ENCODE results near the gene SLC10A1. TPM values are rescaled to one million over a fixed set of nuclear protein-coding genes. Genes with fewer than 3 reads are reported as not detected.
"Not testable (repeated sequence)": the region's sequence is repeated elsewhere in the genome, so short reads cannot be mapped to it uniquely, and the experiment has no call there.

The SLC10A1 gene
- total and polyA plus RNA-seq, 5 donors from 2014 or later, result 0.17 to 0.39 (median 0.21) TPM; not detected in 2

GRCh38 chr14:69816216-69816615 lies 19.2 kb upstream of the SLC10A1 start:
- no peak overlapping the region for H3K4me3 Mint-ChIP-seq
- Histone ChIP-seq H3K36me3 (ENCODE audit: control insufficient read depth, insufficient read depth, low read length) (no peaks in the 10 kb centered on the region), H3K4me1 (ENCODE audit: control insufficient read depth, insufficient read depth, low read length, poor library complexity, severe bottlenecking) (no peaks in the 10 kb centered on the region), H3K9me3 (ENCODE audit: control insufficient read depth in 2 of 2, low read length in 2 of 2) (no peaks in the 10 kb centered on the region), H3K27ac (ENCODE audit: insufficient read depth, low read length, poor library complexity, severe bottlenecking) (no peak overlapping the region), H3K27me3 (ENCODE audit: control insufficient read depth, insufficient read depth, low read length) (no peaks in the 10 kb centered on the region), H3K4me3 (ENCODE audit: low read depth, low read length) (no peak overlapping the region)
- H3K4me1 Mint-ChIP-seq, result peaks cover 0 to 5% (median 0%) of the 10 kb centered on the region in 4 donors
- no peaks in the 10 kb centered on the region for H3K36me3 Mint-ChIP-seq
- ATAC-seq (ENCODE audit: low read depth in 2 of 2) (no peak), DNase-seq (no peak)
- H3K27me3 Mint-ChIP-seq, result peaks cover 4% of the 10 kb centered on the region
- H3K9me3 Mint-ChIP-seq, result no peaks in the 10 kb centered on the region
- H3K27ac Mint-ChIP-seq, result no peak overlapping the region

- H3K27me3 ChIP-seq (ENCODE audit: control insufficient read depth, insufficient read depth, low read length), result no peaks in the 10 kb centered on the region
- H3K27ac ChIP-seq (ENCODE audit: insufficient read depth, low read length, poor library complexity, severe bottlenecking), result no peak overlapping the region
- DNase-seq (no peak), ATAC-seq (ENCODE audit: low read depth in 2 of 2) (no peak)
- no peak overlapping the region for H3K4me3 Mint-ChIP-seq
- no peaks in the 10 kb centered on the region for H3K36me3 ChIP-seq (ENCODE audit: control insufficient read depth, insufficient read depth, low read length)
- H3K9me3 Mint-ChIP-seq, result no peaks in the 10 kb centered on the region
- no peaks in the 10 kb centered on the region for H3K4me1 ChIP-seq (ENCODE audit: control insufficient read depth, insufficient read depth, low read length, poor library complexity, severe bottlenecking)
- peaks cover 0 to 5% (median 0%) of the 10 kb centered on the region in 4 donors for H3K4me1 Mint-ChIP-seq
- no peak overlapping the region for H3K27ac Mint-ChIP-seq
- H3K4me3 ChIP-seq (ENCODE audit: low read depth, low read length), result no peak overlapping the region
- H3K27me3 Mint-ChIP-seq, result no peaks in the 10 kb centered on the region
- no peaks in the 10 kb centered on the region for H3K36me3 Mint-ChIP-seq
- H3K9me3 ChIP-seq (ENCODE audit: control insufficient read depth in 2 of 2, low read length in 2 of 2), result no peaks in the 10 kb centered on the region
These were observed 18.5 kb upstream of the SLC10A1 start for GRCh38 chr14:69815556-69815955.

GRCh38 chr14:69814397-69814796 lies 17.4 kb upstream of the SLC10A1 start:
- Histone ChIP-seq H3K4me3 (ENCODE audit: low read depth, low read length) (no peak overlapping the region), H3K27me3 (ENCODE audit: control insufficient read depth, insufficient read depth, low read length) (no peaks in the 10 kb centered on the region), H3K27ac (ENCODE audit: insufficient read depth, low read length, poor library complexity, severe bottlenecking) (no peak overlapping the region), H3K9me3 (ENCODE audit: control insufficient read depth in 2 of 2, low read length in 2 of 2) (no peaks in the 10 kb centered on the region), H3K4me1 (ENCODE audit: control insufficient read depth, insufficient read depth, low read length, poor library complexity, severe bottlenecking) (no peaks in the 10 kb centered on the region), H3K36me3 (ENCODE audit: control insufficient read depth, insufficient read depth, low read length) (no peaks in the 10 kb centered on the region)
- Mint-ChIP-seq H3K4me1 (peaks cover 0 to 5% (median 0%) of the 10 kb centered on the region in 4 donors), H3K27me3 (no peaks in the 10 kb centered on the region), H3K36me3 (no peaks in the 10 kb centered on the region), H3K27ac (no peak overlapping the region), H3K4me3 (no peak overlapping the region), H3K9me3 (peaks cover 0 to 1% (median 0%) of the 10 kb centered on the region in 7 donors)
- DNase-seq (no peak), ATAC-seq (ENCODE audit: low read depth in 2 of 2) (no peak)

- H3K27ac Mint-ChIP-seq; H3K27me3 Mint-ChIP-seq; H3K4me3 Mint-ChIP-seq; H3K27ac ChIP-seq (ENCODE audit: insufficient read depth, low read length, poor library complexity, severe bottlenecking); H3K36me3 ChIP-seq (ENCODE audit: control insufficient read depth, insufficient read depth, low read length); H3K27me3 ChIP-seq (ENCODE audit: control insufficient read depth, insufficient read depth, low read length); H3K36me3 Mint-ChIP-seq; H3K9me3 ChIP-seq (ENCODE audit: control insufficient read depth in 2 of 2, low read length in 2 of 2); H3K9me3 Mint-ChIP-seq; ATAC-seq (ENCODE audit: low read depth in 2 of 2); H3K4me3 ChIP-seq (ENCODE audit: low read depth, low read length); H3K4me1 ChIP-seq (ENCODE audit: control insufficient read depth, insufficient read depth, low read length, poor library complexity, severe bottlenecking); H3K4me1 Mint-ChIP-seq; DNase-seq: not testable (repeated sequence)
These were observed 16.3 kb upstream of the SLC10A1 start for GRCh38 chr14:69813346-69813745.

- ATAC-seq (ENCODE audit: low read depth in 2 of 2), result no peak
- no peaks in the 10 kb centered on the region for H3K4me1 Mint-ChIP-seq
- Histone ChIP-seq H3K4me3 (ENCODE audit: low read depth, low read length) (no peak overlapping the region), H3K27ac (ENCODE audit: insufficient read depth, low read length, poor library complexity, severe bottlenecking) (no peak overlapping the region), H3K36me3 (ENCODE audit: control insufficient read depth, insufficient read depth, low read length) (no peaks in the 10 kb centered on the region), H3K9me3 (ENCODE audit: control insufficient read depth in 2 of 2, low read length in 2 of 2) (no peaks in the 10 kb centered on the region), H3K27me3 (ENCODE audit: control insufficient read depth, insufficient read depth, low read length) (no peaks in the 10 kb centered on the region), H3K4me1 (ENCODE audit: control insufficient read depth, insufficient read depth, low read length, poor library complexity, severe bottlenecking) (no peaks in the 10 kb centered on the region)
- peaks cover 0 to 1% (median 0%) of the 10 kb centered on the region in 7 donors for H3K9me3 Mint-ChIP-seq
- no peak overlapping the region for H3K4me3 Mint-ChIP-seq
- H3K27ac Mint-ChIP-seq, result no peak overlapping the region
- DNase-seq, result no peak
- no peaks in the 10 kb centered on the region for H3K36me3 Mint-ChIP-seq
- no peaks in the 10 kb centered on the region for H3K27me3 Mint-ChIP-seq
These were observed 15.7 kb upstream of the SLC10A1 start for GRCh38 chr14:69812711-69813110.

- DNase-seq, result no peak
- peak overlapping the region in 1 of 3 donors; percentile 29 for H3K27ac Mint-ChIP-seq
- H3K4me3 ChIP-seq (ENCODE audit: low read depth, low read length), result no peak overlapping the region
- H3K36me3 ChIP-seq (ENCODE audit: control insufficient read depth, insufficient read depth, low read length), result no peaks in the 10 kb centered on the region
- H3K4me1 ChIP-seq (ENCODE audit: control insufficient read depth, insufficient read depth, low read length, poor library complexity, severe bottlenecking), result no peaks in the 10 kb centered on the region
- H3K9me3 ChIP-seq (ENCODE audit: control insufficient read depth in 2 of 2, low read length in 2 of 2), result no peaks in the 10 kb centered on the region
- H3K27me3 Mint-ChIP-seq, result no peaks in the 10 kb centered on the region
- H3K4me1 Mint-ChIP-seq, result no peaks in the 10 kb centered on the region
- H3K36me3 Mint-ChIP-seq, result no peaks in the 10 kb centered on the region
- no peak overlapping the region for H3K4me3 Mint-ChIP-seq
- peaks cover 0 to 1% (median 0%) of the 10 kb centered on the region in 7 donors for H3K9me3 Mint-ChIP-seq
- H3K27me3 ChIP-seq (ENCODE audit: control insufficient read depth, insufficient read depth, low read length), result no peaks in the 10 kb centered on the region
- no peak for ATAC-seq (ENCODE audit: low read depth in 2 of 2)
- no peak overlapping the region for H3K27ac ChIP-seq (ENCODE audit: insufficient read depth, low read length, poor library complexity, severe bottlenecking)
These were observed 14.8 kb upstream of the SLC10A1 start for GRCh38 chr14:69811868-69812252.

- H3K36me3 Mint-ChIP-seq, result no peaks in the 10 kb centered on the region
- H3K27ac Mint-ChIP-seq, result peak overlapping the region in 1 of 3 donors; percentile 29
- H3K4me1 Mint-ChIP-seq, result no peaks in the 10 kb centered on the region
- no peaks in the 10 kb centered on the region for H3K4me1 ChIP-seq (ENCODE audit: control insufficient read depth, insufficient read depth, low read length, poor library complexity, severe bottlenecking)
- DNase-seq, result no peak
- no peaks in the 10 kb centered on the region for H3K9me3 ChIP-seq (ENCODE audit: control insufficient read depth in 2 of 2, low read length in 2 of 2)
- no peak for ATAC-seq (ENCODE audit: low read depth in 2 of 2)
- H3K36me3 ChIP-seq (ENCODE audit: control insufficient read depth, insufficient read depth, low read length), result no peaks in the 10 kb centered on the region
- no peak overlapping the region for H3K4me3 ChIP-seq (ENCODE audit: low read depth, low read length)
- no peak overlapping the region for H3K27ac ChIP-seq (ENCODE audit: insufficient read depth, low read length, poor library complexity, severe bottlenecking)
- H3K27me3 Mint-ChIP-seq, result no peaks in the 10 kb centered on the region
- H3K27me3 ChIP-seq (ENCODE audit: control insufficient read depth, insufficient read depth, low read length), result no peaks in the 10 kb centered on the region
- no peak overlapping the region for H3K4me3 Mint-ChIP-seq
- peaks cover 0 to 1% (median 0%) of the 10 kb centered on the region in 7 donors for H3K9me3 Mint-ChIP-seq
These were observed 14.3 kb upstream of the SLC10A1 start for GRCh38 chr14:69811227-69811867.

Measured in CD4-positive, CD25-positive, alpha-beta regulatory T cell (primary cell).